Measurements from ENCODE around the gene DNM3.

The DNM3 gene

GRCh38 chr1:171805395-171806115 is 35.7 kb upstream of the DNM3 start:
- DNase-seq (ENCODE audit: extremely low read depth, low read depth) = no peak

GRCh38 chr1:171807556-171807955 is 33.7 kb upstream of the DNM3 start:
- DNase-seq (ENCODE audit: extremely low read depth, low read depth) = no peak
- TF ChIP-seq CTCF (IDR thresholded peaks at IDR 0.05; ENCODE audit: low read depth, low read length) = no peak

More at GRCh38 chr1:171805395-171806115, 35.7 kb upstream of the DNM3 start:
- TF ChIP-seq CTCF (IDR thresholded peaks at IDR 0.05; ENCODE audit: low read depth, low read length) = no peak

- no peak for TF ChIP-seq CTCF (IDR thresholded peaks at IDR 0.05; ENCODE audit: low read depth, low read length)
Observed at GRCh38 chr1:171809834-171810233, 31.5 kb upstream of the DNM3 start.

GRCh38 chr1:171811672-171812071 is 29.6 kb upstream of the DNM3 start:
- no peak for TF ChIP-seq CTCF (IDR thresholded peaks at IDR 0.05; ENCODE audit: low read depth, low read length)
- DNase-seq (ENCODE audit: extremely low read depth, low read depth) = no peak

More at GRCh38 chr1:171809834-171810233, 31.5 kb upstream of the DNM3 start:
- DNase-seq (ENCODE audit: extremely low read depth, low read depth) = no peak

- peak; percentile 47 for DNase-seq (ENCODE audit: extremely low read depth, low read depth)
- TF ChIP-seq CTCF (IDR thresholded peaks at IDR 0.05; ENCODE audit: low read depth, low read length) = no peak
Observed at GRCh38 chr1:171814692-171815091, 26.6 kb upstream of the DNM3 start.

GRCh38 chr1:171816300-171816901 is 24.9 kb upstream of the DNM3 start:
- no peak for DNase-seq (ENCODE audit: extremely low read depth, low read depth)
- TF ChIP-seq CTCF (IDR thresholded peaks at IDR 0.05; ENCODE audit: low read depth, low read length) = no peak

GRCh38 chr1:171817511-171818265 is 23.6 kb upstream of the DNM3 start:
- DNase-seq (ENCODE audit: extremely low read depth, low read depth) = no peak
- TF ChIP-seq CTCF (IDR thresholded peaks at IDR 0.05; ENCODE audit: low read depth, low read length) = no peak

All from AG09319 (cell line).